Esophagus squamous epithelium (tissue), 5 donors: ENCODE results near the gene KIAA0232. TPM values are rescaled to one million over a fixed set of nuclear protein-coding genes. Genes with fewer than 3 reads are reported as not detected.

ENCODE experiments used
- DNase-seq: peaks from one replicate; lab custom pipeline; 2025; lab: John Stamatoyannopoulos, UW
- H3K27ac ChIP-seq, 4 donors: fragments of 200-600 bp; sonication (generic); one replicate each; pipeline ENCODE4 v1.5.1; 2016 to 2019; ENCODE audit warnings: mild to moderate bottlenecking in 1 of 4
- H3K27me3 ChIP-seq, 4 donors: fragments of 200-600 bp; sonication (generic); 1 replicate in 3 of 4; 2 replicates in 1 of 4; pipeline versions ENCODE4 v1.5.1 to v1.6.0; 2017 to 2021; ENCODE audit warnings: antibody characterized with exemption in 1 of 4
- H3K36me3 ChIP-seq, 3 donors: fragments of 200-600 bp; sonication (generic); one replicate each; pipeline ENCODE4 v1.5.1; 2016 to 2019
- H3K4me1 ChIP-seq, 3 donors: fragments of 200-600 bp; sonication (generic); one replicate each; pipeline ENCODE4 v1.5.1; 2017 to 2019
- H3K4me3 ChIP-seq, 4 donors: fragments of 200-600 bp; sonication (generic); 1 replicate in 3 of 4; 2 replicates in 1 of 4; pipeline ENCODE4 v1.5.1; 2016 to 2019; ENCODE audit warnings: mild to moderate bottlenecking in 2 of 4, moderate library complexity in 1 of 4
- H3K9me3 ChIP-seq, 3 donors: fragments of 200-600 bp; sonication (generic); one replicate each; pipeline ENCODE4 v1.5.1; 2016 to 2019
- CTCF ChIP-seq, 6 experiments: fragments of 450-650 bp in 4 of 6; fragments of 200-600 bp in 2 of 6; sonication (generic) in 2 of 6; IDR thresholded peaks; one replicate each; pipeline ENCODE4 v1.5.1; 2016 to 2019; ENCODE audit warnings: antibody characterized with exemption in 6 of 6, mild to moderate bottlenecking in 4 of 6, moderate library complexity in 4 of 6
- POLR2A ChIP-seq, 4 donors: fragments of 450-650 bp; IDR thresholded peaks; one replicate each; pipeline ENCODE4 v1.6.1; 2017; ENCODE audit warnings: antibody characterized with exemption in 4 of 4, mild to moderate bottlenecking in 4 of 4, moderate library complexity in 3 of 4
- WGBS, 2 donors: methylation state at CpG; one replicate each; pipeline ENCODE4 v1.1.5; 2018; 5-methylcytosine and 5-hydroxymethylcytosine counted together
- intact Hi-C: fragments of 100-400 bp; cut with DNase I; formaldehyde crosslinking; loops from one replicate; pipeline ENCODE4 v1.15.0; 2022
- total RNA-seq, 4 donors: library from RNA; depleted of rRNA; stranded (reverse); fragments of >200 nt; gene quantifications; one replicate each; pipeline ENCODE4 v1.1.0, GENCODE V29; 2016
- donor health status: DM: yes; HTN: yes; CAD: no.

The KIAA0232 gene
- total RNA-seq, 4 donors from 2014 or later: 19.4 to 46.8 (median 35.0) TPM

- intact Hi-C loops: no loop called here
- TF ChIP-seq POLR2A (IDR thresholded peaks at IDR 0.05) (no peak), CTCF (IDR thresholded peaks at IDR 0.05) (no peak)
- WGBS, 2 donors: 71 to 79% methylated on average over 12 of the region's 12 CpGs
- H3K4me1 ChIP-seq: peaks cover 4 to 32% (median 10%) of the 10 kb centered on the region in 3 donors
- no peak overlapping the region for H3K4me3 ChIP-seq
- no peaks in the 10 kb centered on the region for H3K36me3 ChIP-seq
- DNase-seq: no peak
- H3K27me3 ChIP-seq: no peaks in the 10 kb centered on the region
- no peak overlapping the region for H3K27ac ChIP-seq
- no peaks in the 10 kb centered on the region for H3K9me3 ChIP-seq
Observed at GRCh38 chr4:6776920-6777635, 5.4 kb upstream of the KIAA0232 start.

- WGBS, 2 donors: 60 to 70% methylated on average over 8 to 14 of the region's 15 CpGs
- H3K4me3 ChIP-seq: no peak overlapping the region
- no peaks in the 10 kb centered on the region for H3K27me3 ChIP-seq
- TF ChIP-seq POLR2A (IDR thresholded peaks at IDR 0.05): no peak
- TF ChIP-seq CTCF (IDR thresholded peaks at IDR 0.05): no peak
- H3K9me3 ChIP-seq: no peaks in the 10 kb centered on the region
- intact Hi-C loops: no loop called here
- peaks cover 4 to 25% (median 4%) of the 10 kb centered on the region in 3 donors for H3K4me1 ChIP-seq
- DNase-seq: no peak
- H3K36me3 ChIP-seq: no peaks in the 10 kb centered on the region
- H3K27ac ChIP-seq: no peak overlapping the region
Observed at GRCh38 chr4:6777636-6778281, 4.8 kb upstream of the KIAA0232 start.

- 78 to 84% methylated on average over 5 of the region's 5 CpGs for WGBS, 2 donors
- H3K27me3 ChIP-seq: no peaks in the 10 kb centered on the region
- no peaks in the 10 kb centered on the region for H3K36me3 ChIP-seq
- no peak overlapping the region for H3K4me3 ChIP-seq
- no peak overlapping the region for H3K27ac ChIP-seq
- intact Hi-C loops: no loop called here
- DNase-seq: no peak
- peaks cover 0 to 19% (median 3%) of the 10 kb centered on the region in 3 donors for H3K4me1 ChIP-seq
- H3K9me3 ChIP-seq: no peaks in the 10 kb centered on the region
- no peak for TF ChIP-seq POLR2A (IDR thresholded peaks at IDR 0.05)
Observed at GRCh38 chr4:6778435-6778834, 4.1 kb upstream of the KIAA0232 start.

- no peaks in the 10 kb centered on the region for H3K36me3 ChIP-seq
- no peak for DNase-seq
- TF ChIP-seq POLR2A (IDR thresholded peaks at IDR 0.05) (no peak), CTCF (IDR thresholded peaks at IDR 0.05) (no peak)
- no peaks in the 10 kb centered on the region for H3K27me3 ChIP-seq
- H3K9me3 ChIP-seq: no peaks in the 10 kb centered on the region
- H3K4me3 ChIP-seq: no peak overlapping the region
- peaks cover 6 to 28% (median 11%) of the 10 kb centered on the region in 3 donors for H3K4me1 ChIP-seq
- WGBS, 2 donors: 64 to 74% methylated on average over 9 to 10 of the region's 17 CpGs
- no peak overlapping the region for H3K27ac ChIP-seq
- intact Hi-C loops: loop anchor here (5.0 kb wide), 1 partner anchor 92 kb away; no protein-coding TSS in a partner anchor
Observed at GRCh38 chr4:6779667-6780565, 2.6 kb upstream of the KIAA0232 start.

- WGBS, 2 donors: 83 to 89% methylated on average over 6 to 8 of the region's 8 CpGs
- H3K9me3 ChIP-seq: no peaks in the 10 kb centered on the region
- intact Hi-C loops: loop anchor here (5.0 kb wide), 1 partner anchor 91 kb away; no protein-coding TSS in a partner anchor
Observed at GRCh38 chr4:6781113-6781512, 1.4 kb upstream of the KIAA0232 start.

More at GRCh38 chr4:6781113-6781512, 1.4 kb upstream of the KIAA0232 start:
- Histone ChIP-seq H3K36me3 (peaks cover 0 to 7% (median 0%) of the 10 kb centered on the region in 3 donors), H3K4me3 (no peak overlapping the region), H3K27me3 (no peaks in the 10 kb centered on the region), H3K4me1 (peaks cover 6 to 40% (median 17%) of the 10 kb centered on the region in 3 donors), H3K27ac (peak overlapping the region in 3 of 4 donors; percentile 16 to 100 (median 100))
- DNase-seq: no peak
- TF ChIP-seq CTCF (IDR thresholded peaks at IDR 0.05) (no peak), POLR2A (IDR thresholded peaks at IDR 0.05) (no peak)
